ENCODE data around the gene PLXDC1.
A peak's percentile ranks its signal among the peaks of the same experiment; 100 is the strongest.
"Not testable (repeated sequence)": the region's sequence is repeated elsewhere in the genome, so short reads cannot be mapped to it uniquely, and the experiment has no call there.

The PLXDC1 gene

GRCh38 chr17:39178536-39178935 lies 27.1 kb upstream of the PLXDC1 start:
- no peak for DNase-seq

DNA sequence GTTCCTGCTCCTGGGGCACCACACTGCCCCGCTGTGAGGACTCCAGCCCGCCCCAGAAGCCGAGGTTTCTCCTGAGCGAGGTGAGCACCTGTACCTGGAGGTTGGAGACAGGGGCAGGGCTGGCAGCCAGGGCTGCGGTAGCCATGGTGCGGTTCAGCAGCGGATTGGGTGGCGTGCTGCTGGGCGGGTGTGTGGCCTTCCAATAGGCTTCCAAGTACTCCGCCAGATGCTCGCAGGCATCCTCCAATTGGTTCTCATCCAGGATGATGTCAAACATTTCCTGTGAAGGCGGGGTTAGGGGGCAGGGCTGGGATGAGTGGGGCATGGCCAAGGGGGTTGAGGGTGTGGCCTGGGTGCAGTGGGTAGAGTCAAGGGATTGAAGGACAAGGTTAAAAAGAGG lies 25.8 kb upstream of the PLXDC1 start:
- no peak for DNase-seq

- no peak for DNase-seq
Measured at GRCh38 chr17:39175695-39176093, 24.3 kb upstream of the PLXDC1 start.

DNA sequence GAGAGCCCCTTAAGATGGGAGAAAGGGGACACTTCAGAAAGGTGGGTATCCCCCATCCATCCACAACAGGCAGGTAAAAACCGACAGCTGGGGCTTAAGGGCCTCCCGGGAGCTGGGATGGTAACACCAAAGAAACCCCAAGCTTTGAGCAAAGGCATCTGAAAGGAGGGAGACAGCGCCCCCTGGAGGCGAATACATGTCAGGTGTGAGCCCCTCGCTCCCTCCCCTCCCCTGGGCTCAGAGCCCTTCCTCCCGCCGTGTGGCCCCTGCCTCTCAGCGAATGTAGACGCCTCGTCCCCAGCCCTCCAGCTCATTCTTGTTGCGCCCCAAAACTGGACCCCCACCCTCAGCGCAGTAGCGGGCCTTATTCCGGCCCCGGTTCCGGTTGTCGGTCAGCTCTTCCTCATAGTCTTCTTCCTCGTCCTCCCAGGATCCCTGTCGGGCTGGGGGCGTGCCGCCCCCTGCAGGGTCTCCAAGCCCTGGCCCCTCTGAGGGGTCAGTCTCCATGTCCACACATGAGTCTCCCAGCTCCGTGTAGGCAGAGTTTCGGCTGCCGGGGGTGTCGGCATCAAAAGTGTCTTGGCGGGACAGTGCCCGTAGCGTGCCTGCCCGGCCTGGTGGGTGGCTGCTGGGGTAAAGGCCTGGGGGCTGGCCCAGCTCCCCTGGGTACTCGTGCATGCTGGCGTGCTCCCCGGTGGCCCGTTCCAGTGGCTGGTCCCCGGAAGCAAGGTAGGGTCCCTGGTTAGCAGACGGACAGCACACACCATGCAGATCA lies 23.7 kb upstream of the PLXDC1 start:
- peak; percentile 51 to 79 (median 75) for DNase-seq

GRCh38 chr17:39173526-39174274 lies 22.3 kb upstream of the PLXDC1 start:
- no peak for DNase-seq

- no peak for DNase-seq
Measured at GRCh38 chr17:39173080-39173479, 21.6 kb upstream of the PLXDC1 start.

DNA sequence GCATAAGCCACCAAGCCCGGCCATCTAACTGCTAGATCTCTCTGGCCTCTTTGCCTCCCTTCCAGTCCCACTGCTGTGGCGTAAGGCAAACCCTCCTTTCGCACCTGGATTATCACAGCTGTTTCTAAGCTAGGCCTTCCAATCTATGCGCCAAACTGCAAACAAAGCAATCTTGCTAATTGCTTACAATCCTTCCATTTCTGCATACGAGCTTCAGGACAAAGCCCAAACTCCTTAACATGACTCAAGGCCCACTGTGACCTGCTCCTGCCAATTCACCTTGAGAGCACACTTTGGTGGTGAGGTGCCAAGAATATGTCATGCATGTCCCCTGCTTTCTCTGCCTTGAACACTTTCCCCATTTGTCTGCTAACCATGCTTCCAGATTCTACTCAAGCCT lies 20.5 kb upstream of the PLXDC1 start:
- no peak for DNase-seq

GRCh38 chr17:39170558-39170957 lies 19.1 kb upstream of the PLXDC1 start:
- DNase-seq, result no peak

- DNase-seq, result no peak
Measured at GRCh38 chr17:39170109-39170508, 18.7 kb upstream of the PLXDC1 start.

DNA sequence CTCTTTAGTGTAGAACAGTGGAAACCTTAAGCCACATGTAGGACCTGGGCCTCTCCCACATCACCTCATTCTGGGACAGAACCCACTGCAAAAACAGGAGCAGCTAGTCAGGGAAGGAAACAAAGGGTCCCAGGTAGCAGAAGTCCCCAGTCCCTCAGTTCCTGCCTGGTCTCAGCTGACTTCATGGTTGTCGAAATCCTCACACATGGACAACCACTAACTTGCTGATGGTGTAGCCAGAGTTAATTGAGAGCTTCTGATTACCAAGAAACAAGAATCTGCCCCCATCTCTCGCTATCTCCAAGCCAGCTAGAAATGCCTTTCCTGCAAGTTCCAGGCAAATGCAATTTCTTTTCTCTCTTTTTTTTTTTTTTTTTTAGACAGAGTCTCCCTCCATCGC lies 18.1 kb upstream of the PLXDC1 start:
- DNase-seq, result no peak

DNA sequence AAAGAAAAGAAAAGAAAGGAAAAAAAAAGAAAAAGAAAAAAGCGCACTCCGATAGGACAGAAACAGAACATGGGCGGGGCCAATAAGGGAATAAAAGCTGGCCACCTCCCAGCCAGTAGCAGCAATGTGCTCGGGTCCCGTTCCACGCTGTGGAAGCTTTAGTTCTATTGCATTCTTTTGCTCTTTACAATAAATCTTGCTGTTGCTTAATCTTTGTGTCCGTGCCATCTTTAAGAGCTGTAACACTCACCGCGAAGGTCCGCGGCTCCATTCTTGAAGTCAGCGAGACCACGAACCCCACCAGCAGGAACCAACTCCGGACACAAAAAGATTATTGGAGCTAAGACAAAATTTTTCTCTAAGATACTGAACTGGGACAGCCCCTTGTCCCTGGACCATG lies 17.7 kb upstream of the PLXDC1 start:
- DNase-seq, result no peak

- not testable (repeated sequence) for DNase-seq
Measured at GRCh38 chr17:39168503-39168902, 17.1 kb upstream of the PLXDC1 start.

- DNase-seq, result no peak
Measured at GRCh38 chr17:39167476-39167875, 16.0 kb upstream of the PLXDC1 start.

DNA sequence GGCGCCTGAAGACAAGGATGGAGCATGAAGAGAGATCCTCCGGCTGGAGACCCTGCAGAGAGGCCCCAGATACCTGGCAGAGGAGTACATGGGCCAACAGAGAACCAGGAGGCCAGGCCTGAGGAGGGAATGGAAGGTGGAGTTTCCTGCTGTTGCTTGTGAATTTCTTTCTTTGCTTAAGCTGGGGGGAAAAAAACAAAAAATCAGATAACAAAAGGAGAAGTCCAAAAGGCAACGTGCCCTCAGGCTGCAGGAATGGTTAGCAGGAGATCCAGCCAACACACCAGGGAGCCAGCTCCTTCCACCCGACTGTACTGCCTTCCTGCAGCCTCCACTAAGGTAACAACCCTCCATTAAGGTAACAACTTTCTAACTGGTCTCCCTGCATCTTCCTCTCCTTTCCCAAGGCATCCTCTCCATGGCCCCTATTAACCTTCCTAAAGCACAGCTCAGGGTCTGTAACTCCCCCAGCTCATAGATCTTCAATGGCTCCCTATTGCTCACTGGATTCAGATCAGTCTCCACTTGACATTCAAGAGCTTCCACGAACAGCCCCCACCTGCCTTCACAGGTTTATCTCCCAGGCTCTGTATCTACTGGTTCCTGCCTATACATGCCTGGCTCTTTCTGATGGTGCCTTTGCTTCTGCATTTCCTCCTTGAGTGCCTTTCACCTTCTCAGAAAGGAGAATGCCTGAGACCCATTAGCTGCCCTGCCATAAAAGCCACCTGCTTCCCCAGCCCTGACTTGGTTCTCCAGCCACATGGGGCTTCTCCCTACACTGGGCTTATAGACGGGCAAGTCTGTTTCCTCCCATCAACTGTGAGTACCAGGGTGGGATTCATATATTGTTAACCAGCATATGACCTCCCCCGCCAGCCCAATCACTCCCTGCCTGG lies 15.2 kb upstream of the PLXDC1 start:
- no peak for DNase-seq

GRCh38 chr17:39165841-39166349 lies 14.5 kb upstream of the PLXDC1 start, which contains the start of gene ARL5C:
Gene ARL5C, minus strand, starts transcription at chr17:39166161. Its CDS starts 401 bp downstream, at chr17:39165760.
- DNase-seq, result no peak

GRCh38 chr17:39165178-39165840 lies 13.9 kb upstream of the PLXDC1 start:
- peak in 1 of 6 experiments; percentile 52 for DNase-seq

- peak; percentile 56 to 86 (median 65) for DNase-seq
Measured at GRCh38 chr17:39164675-39165143, 13.3 kb upstream of the PLXDC1 start.

- no peak for DNase-seq
Measured at GRCh38 chr17:39161962-39162361, 10.5 kb upstream of the PLXDC1 start.

- DNase-seq, result no peak
Measured at GRCh38 chr17:39158623-39159022, 7.2 kb upstream of the PLXDC1 start.

- no peak for DNase-seq
Measured at GRCh38 chr17:39156491-39156890, 5.1 kb upstream of the PLXDC1 start.

DNA sequence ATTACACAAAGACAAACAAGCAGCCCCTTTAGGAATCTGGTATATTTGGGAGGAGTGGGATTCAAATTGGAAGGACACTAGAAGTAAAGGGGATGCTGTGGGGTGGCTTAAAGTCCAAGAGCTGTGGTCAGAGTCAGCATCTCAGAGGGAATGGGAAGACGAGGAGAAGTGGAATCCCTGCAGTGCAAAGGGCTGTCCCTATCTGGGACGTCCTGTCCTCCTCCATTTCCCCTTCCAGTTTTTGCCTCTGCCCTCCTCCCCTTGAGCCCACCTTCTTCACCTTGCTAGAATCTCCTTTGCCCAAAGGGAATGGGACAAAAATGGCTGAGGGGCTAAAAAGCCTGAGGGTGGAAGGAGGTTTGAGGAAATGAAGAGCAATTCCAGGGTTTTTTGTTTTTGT lies 4.2 kb upstream of the PLXDC1 start:
- no peak for DNase-seq

DNA sequence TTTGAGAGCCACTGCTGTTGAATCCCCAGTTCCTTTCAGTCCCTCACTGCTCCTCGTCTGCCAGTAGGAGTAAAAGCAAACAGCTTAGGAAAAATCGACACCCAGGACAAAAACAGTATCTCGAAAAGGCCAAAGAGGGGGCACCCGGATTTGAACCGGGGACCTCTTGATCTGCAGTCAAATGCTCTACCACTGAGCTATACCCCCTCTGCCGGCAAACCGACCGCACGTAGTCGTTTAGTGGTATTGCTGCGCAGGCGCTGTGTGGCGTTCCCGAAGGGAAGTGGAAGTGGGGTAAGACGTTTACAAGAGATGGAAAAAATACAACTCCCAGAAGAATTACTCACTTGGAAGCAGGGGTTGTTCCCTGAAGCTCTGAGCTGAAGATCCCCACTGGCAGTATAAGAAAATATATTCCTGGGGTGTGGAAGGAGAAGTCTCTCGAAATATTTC lies 2.2 kb upstream of the PLXDC1 start:
- peak; percentile 84 to 93 (median 89) for DNase-seq
